22Rv1 (cell line): Measurements from ENCODE around the gene C1orf35.

Source experiments
- ZFX ChIP-seq: fragments of 450-650 bp; IDR thresholded peaks from 2 replicates; pipeline ENCODE4 v1.6.1; 2017; ENCODE audit warnings: antibody characterized with exemption, borderline replicate concordance
- TF ChIP-seq, protein P1 (sequence below): fragments of 450-650 bp; IDR thresholded peaks from 2 replicates; pipeline ENCODE4 v1.5.1; 2017; ENCODE audit warnings: mild to moderate bottlenecking

DNA sequence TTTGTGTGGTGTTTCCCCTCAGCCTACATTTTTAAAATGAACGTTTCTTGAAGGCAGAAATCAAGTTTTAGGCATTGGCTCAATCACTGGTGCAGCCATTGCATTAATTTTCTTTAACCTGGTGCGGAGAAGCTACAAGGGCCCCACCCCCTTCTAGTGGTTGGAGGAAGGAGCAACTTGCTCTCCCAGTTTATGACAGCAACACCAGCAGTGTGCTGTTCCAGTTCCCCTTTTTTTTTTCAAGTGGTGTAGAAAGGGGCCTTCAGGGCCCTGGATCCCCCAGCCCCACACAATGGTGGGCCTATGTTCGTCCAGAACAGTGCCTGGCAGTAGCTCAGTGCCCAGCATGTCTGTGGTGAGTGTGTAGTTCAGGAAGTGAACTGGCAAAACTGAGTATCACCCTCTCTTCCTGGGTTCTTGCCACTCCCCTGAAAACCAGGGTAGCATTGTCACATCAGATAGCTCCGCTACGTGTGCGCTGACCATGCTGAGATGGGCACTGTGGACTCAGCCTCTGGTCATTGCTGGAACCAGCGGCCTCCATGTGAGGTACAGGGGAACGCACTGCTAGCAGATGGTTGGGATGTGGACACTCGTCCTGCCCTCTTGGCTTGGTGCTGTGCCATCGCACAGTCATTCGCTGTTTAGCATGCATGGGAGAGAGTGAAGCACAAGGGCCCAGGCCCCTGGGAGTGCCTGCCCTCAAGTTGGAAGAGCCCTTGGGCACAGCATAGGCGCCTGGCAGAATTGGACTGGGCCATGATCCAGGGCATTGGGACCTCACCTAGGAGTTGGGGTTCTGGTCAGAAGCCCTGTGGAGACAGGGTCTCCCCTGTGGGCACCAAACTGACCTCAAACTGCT is 13.4 kb downstream of the C1orf35 start:
- TF ChIP-seq, protein P1, sequence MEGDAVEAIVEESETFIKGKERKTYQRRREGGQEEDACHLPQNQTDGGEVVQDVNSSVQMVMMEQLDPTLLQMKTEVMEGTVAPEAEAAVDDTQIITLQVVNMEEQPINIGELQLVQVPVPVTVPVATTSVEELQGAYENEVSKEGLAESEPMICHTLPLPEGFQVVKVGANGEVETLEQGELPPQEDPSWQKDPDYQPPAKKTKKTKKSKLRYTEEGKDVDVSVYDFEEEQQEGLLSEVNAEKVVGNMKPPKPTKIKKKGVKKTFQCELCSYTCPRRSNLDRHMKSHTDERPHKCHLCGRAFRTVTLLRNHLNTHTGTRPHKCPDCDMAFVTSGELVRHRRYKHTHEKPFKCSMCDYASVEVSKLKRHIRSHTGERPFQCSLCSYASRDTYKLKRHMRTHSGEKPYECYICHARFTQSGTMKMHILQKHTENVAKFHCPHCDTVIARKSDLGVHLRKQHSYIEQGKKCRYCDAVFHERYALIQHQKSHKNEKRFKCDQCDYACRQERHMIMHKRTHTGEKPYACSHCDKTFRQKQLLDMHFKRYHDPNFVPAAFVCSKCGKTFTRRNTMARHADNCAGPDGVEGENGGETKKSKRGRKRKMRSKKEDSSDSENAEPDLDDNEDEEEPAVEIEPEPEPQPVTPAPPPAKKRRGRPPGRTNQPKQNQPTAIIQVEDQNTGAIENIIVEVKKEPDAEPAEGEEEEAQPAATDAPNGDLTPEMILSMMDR, result no peak
- no peak for TF ChIP-seq ZFX
